HL-60 (cell line): ENCODE results near the gene TLCD2.
"Not testable (repeated sequence)": the region's sequence is repeated elsewhere in the genome, so short reads cannot be mapped to it uniquely, and the experiment has no call there.

Experiments used
- DNase-seq, 2 experiments: peaks; one replicate each; pipeline ENCODE4 v3.0.0-alpha.2; 2010 to 2020; ENCODE audit warnings: low read depth in 1 of 2, low spot score in 1 of 2
- H3K27ac ChIP-seq: fragments of 250-450 bp; sonication (Bioruptor Pico); replicated peaks from 2 replicates; pipeline ENCODE4 v1.5.1; 2020; ENCODE audit warnings: mild to moderate bottlenecking, moderate library complexity
- H3K27me3 ChIP-seq: fragments of 250-450 bp; sonication (Bioruptor Pico); 2 replicates; pipeline ENCODE4 v1.5.1; 2021; ENCODE audit warnings: mild to moderate bottlenecking, moderate library complexity; ENCODE audit not compliant: insufficient read depth, poor library complexity, severe bottlenecking
- H3K4me3 ChIP-seq: replicated peaks from 2 replicates; pipeline ENCODE4 v1.5.1; 2011; ENCODE audit warnings: mild to moderate bottlenecking, control low read depth, low read length; ENCODE audit not compliant: insufficient read depth
- GABPA ChIP-seq: IDR thresholded peaks from 2 replicates; pipeline ENCODE4 v1.6.1; 2012; ENCODE audit warnings: low read depth
- POLR2AphosphoS5 ChIP-seq: IDR thresholded peaks from 2 replicates; pipeline ENCODE4 v1.6.1; 2012; ENCODE audit warnings: low read depth
- SPI1 ChIP-seq: IDR thresholded peaks from 2 replicates; pipeline ENCODE4 v1.6.1; 2012; ENCODE audit warnings: low read depth, mild to moderate bottlenecking, borderline replicate concordance
- TF ChIP-seq, protein P1 (sequence below): IDR thresholded peaks from one replicate; pipeline ENCODE4 v1.5.1; 2011; ENCODE audit warnings: low read length, control low read depth, inconsistent platforms; ENCODE audit not compliant: insufficient read depth
- TF ChIP-seq, protein P2 (sequence below): IDR thresholded peaks from 2 replicates; pipeline ENCODE4 v1.6.1; 2012; ENCODE audit warnings: low read depth; ENCODE audit not compliant: insufficient replicate concordance

TLCD2 gene

DNA sequence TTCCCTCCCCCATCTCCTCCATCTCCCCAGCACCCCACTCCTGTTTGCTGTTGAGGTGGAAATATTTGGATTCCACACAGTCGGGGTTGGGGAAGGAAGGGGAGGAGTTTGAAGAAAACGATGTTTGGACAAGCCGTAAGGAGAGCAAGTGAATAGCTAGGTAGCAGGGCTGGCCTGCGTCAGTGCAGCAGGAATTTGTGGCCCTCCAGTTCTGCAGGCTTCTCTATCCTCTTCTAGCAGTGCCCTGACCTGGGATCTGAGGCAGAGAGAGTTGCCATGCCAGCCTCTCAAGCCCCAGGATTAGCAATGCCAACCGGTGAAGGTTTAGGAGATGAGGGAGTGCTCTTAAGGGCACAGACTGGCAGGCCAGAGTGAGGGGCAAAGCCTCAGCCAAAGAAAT, 12.5 kb downstream of the TLCD2 start:
- TF ChIP-seq, protein P1, sequence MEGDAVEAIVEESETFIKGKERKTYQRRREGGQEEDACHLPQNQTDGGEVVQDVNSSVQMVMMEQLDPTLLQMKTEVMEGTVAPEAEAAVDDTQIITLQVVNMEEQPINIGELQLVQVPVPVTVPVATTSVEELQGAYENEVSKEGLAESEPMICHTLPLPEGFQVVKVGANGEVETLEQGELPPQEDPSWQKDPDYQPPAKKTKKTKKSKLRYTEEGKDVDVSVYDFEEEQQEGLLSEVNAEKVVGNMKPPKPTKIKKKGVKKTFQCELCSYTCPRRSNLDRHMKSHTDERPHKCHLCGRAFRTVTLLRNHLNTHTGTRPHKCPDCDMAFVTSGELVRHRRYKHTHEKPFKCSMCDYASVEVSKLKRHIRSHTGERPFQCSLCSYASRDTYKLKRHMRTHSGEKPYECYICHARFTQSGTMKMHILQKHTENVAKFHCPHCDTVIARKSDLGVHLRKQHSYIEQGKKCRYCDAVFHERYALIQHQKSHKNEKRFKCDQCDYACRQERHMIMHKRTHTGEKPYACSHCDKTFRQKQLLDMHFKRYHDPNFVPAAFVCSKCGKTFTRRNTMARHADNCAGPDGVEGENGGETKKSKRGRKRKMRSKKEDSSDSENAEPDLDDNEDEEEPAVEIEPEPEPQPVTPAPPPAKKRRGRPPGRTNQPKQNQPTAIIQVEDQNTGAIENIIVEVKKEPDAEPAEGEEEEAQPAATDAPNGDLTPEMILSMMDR: no peak
- Histone ChIP-seq H3K27me3 (no peaks in the 10 kb centered on the region), H3K4me3 (no peak overlapping the region), H3K27ac (no peak overlapping the region)
- no peak for DNase-seq

DNA sequence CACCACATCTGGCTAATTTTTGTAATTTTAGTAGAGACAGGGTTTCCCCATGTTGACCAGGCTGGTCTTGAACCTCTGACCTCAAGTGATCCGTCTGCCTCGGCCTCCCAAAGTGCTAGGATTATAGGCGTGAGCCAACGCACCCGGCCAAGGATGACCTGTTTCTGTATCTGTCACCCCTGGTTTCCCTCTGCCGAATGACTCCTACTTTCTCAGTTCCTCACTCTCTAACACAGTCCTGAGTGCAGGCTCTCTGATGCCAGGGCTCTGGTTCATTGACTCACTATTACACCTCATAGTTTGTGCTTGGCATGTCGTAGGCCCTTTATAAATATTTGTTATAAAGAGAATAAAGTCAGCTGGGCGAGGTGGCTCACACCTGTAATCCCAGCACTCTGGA, 14.8 kb downstream of the TLCD2 start:
- Histone ChIP-seq H3K27ac (no peak overlapping the region), H3K4me3 (no peak overlapping the region), H3K27me3 (no peaks in the 10 kb centered on the region)
- no peak for TF ChIP-seq GABPA
- TF ChIP-seq SPI1: no peak
- TF ChIP-seq, protein P1: no peak
- TF ChIP-seq POLR2AphosphoS5: no peak
- TF ChIP-seq, protein P2, sequence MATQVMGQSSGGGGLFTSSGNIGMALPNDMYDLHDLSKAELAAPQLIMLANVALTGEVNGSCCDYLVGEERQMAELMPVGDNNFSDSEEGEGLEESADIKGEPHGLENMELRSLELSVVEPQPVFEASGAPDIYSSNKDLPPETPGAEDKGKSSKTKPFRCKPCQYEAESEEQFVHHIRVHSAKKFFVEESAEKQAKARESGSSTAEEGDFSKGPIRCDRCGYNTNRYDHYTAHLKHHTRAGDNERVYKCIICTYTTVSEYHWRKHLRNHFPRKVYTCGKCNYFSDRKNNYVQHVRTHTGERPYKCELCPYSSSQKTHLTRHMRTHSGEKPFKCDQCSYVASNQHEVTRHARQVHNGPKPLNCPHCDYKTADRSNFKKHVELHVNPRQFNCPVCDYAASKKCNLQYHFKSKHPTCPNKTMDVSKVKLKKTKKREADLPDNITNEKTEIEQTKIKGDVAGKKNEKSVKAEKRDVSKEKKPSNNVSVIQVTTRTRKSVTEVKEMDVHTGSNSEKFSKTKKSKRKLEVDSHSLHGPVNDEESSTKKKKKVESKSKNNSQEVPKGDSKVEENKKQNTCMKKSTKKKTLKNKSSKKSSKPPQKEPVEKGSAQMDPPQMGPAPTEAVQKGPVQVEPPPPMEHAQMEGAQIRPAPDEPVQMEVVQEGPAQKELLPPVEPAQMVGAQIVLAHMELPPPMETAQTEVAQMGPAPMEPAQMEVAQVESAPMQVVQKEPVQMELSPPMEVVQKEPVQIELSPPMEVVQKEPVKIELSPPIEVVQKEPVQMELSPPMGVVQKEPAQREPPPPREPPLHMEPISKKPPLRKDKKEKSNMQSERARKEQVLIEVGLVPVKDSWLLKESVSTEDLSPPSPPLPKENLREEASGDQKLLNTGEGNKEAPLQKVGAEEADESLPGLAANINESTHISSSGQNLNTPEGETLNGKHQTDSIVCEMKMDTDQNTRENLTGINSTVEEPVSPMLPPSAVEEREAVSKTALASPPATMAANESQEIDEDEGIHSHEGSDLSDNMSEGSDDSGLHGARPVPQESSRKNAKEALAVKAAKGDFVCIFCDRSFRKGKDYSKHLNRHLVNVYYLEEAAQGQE: no peak
- DNase-seq: no peak

DNA sequence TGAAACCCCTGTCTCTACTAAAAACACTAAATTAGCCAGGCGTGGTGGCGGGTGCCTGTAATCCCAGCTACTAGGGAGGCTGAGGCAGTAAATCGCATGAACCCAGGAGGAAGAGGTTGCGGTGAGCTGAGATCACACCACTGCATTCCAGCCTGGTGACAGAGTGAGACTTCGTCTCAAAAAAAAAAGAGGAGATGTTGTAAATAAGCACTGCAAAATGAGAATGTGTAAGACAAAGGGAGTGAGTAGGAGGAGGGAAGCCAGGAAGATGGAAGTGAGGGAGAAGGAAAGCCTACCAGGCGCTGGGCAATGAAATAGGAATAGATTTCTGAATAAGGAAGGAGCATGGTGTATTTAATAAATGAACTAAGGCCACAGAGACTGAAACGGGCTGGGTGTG, 16.8 kb downstream of the TLCD2 start:
- no peak overlapping the region for H3K4me3 ChIP-seq
- H3K27me3 ChIP-seq: no peaks in the 10 kb centered on the region
- H3K27ac ChIP-seq: no peak overlapping the region
- TF ChIP-seq, protein P1: no peak
- TF ChIP-seq GABPA (no peak), POLR2AphosphoS5 (no peak), SPI1 (no peak)
- TF ChIP-seq, protein P2: no peak
- DNase-seq: no peak

DNA sequence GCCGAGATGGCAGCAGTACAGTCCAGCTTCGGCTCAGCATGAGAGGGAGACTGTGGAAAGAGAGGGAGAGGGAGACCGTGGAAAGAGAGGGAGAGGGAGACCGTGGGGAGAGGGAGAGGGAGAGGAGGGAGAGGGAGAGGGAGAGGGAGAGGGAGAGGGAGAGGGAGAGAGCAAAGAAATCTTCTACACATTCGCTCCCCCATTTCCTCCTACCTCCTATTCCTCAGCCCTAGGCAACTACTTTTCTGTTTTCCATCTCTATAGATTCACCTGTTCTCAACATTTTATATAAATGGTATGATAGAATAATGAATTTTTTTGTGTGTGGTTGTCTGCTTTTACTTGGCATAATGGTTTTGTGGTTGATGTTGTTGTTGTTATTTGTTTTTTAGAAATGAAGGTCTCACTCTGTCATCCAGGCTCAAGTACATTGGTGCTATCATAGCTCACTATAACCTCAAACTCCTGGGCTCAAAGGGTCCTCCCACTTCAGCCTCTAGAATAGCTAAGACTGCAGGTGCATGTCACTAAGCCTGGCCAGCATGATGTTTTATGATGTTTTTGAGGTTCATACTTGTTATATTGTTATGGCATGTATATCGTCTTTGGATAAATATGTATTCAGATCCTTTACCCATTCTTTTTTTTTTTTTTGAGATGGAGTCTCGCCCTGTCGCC, 19.5 kb downstream of the TLCD2 start:
- DNase-seq: no peak
- Histone ChIP-seq H3K27me3 (no peaks in the 10 kb centered on the region), H3K4me3 (no peak overlapping the region), H3K27ac (no peak overlapping the region)
- TF ChIP-seq GABPA (no peak), SPI1 (no peak), POLR2AphosphoS5 (no peak)
- TF ChIP-seq, protein P2: no peak

DNA sequence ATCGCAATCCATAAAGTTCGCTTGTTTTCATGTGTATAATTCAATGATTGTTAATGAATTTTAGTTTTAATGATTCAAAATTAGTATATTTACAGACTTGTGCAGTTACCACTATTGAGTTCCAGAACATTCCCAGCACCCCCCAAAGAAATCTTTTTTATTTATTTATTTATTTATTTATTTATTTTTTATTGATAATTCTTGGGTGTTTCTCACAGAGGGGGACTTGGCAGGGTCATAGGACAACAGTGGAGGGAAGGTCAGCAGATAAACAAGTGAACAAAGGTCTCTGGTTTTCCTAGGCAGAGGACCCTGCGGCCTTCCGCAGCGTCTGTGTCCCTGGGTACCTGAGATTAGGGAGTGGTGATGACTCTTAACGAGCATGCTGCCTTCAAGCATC, 21.8 kb downstream of the TLCD2 start:
- H3K4me3 ChIP-seq, DNase-seq, H3K27ac ChIP-seq, H3K27me3 ChIP-seq: not testable (repeated sequence)
